AG09319 (cell line): Measurements from ENCODE around the gene CST3.
"Not testable (repeated sequence)": the region's sequence is repeated elsewhere in the genome, so short reads cannot be mapped to it uniquely, and the experiment has no call there.

Experiments
- DNase-seq: peaks from one replicate; pipeline ENCODE4 v3.0.0-alpha.2; 2010; ENCODE audit warnings: low read depth; ENCODE audit errors: extremely low read depth
- TF ChIP-seq, protein P1 (sequence below): IDR thresholded peaks from 2 replicates; pipeline ENCODE4 v1.5.1; 2011; ENCODE audit warnings: low read depth, mild to moderate bottlenecking, inconsistent platforms, low read length, moderate library complexity

The CST3 gene

DNA sequence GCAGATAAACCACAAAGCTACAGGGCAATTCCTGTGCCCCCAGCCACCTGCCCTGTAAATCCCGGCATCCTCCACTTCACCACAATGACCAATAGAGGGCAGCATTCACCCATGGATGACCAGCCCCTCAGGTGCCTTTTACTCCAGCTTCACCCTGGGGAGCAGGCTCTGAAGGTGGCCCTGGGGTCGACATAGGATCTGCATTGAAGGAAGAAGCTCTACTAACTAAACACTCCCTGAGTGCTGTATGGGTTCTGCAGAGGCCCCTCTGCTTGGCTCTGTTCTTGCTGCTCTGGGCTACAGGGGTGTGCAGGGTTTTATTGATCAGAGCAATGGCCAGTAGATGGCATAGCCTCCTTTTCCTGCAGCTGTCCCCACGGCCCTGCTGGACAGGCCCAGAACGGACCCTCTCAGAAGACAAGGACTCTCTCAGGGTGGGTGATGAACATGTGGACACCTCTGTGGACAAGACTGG, 30.8 kb upstream of the CST3 start:
- TF ChIP-seq, protein P1, sequence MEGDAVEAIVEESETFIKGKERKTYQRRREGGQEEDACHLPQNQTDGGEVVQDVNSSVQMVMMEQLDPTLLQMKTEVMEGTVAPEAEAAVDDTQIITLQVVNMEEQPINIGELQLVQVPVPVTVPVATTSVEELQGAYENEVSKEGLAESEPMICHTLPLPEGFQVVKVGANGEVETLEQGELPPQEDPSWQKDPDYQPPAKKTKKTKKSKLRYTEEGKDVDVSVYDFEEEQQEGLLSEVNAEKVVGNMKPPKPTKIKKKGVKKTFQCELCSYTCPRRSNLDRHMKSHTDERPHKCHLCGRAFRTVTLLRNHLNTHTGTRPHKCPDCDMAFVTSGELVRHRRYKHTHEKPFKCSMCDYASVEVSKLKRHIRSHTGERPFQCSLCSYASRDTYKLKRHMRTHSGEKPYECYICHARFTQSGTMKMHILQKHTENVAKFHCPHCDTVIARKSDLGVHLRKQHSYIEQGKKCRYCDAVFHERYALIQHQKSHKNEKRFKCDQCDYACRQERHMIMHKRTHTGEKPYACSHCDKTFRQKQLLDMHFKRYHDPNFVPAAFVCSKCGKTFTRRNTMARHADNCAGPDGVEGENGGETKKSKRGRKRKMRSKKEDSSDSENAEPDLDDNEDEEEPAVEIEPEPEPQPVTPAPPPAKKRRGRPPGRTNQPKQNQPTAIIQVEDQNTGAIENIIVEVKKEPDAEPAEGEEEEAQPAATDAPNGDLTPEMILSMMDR, result peak; percentile 77

DNA sequence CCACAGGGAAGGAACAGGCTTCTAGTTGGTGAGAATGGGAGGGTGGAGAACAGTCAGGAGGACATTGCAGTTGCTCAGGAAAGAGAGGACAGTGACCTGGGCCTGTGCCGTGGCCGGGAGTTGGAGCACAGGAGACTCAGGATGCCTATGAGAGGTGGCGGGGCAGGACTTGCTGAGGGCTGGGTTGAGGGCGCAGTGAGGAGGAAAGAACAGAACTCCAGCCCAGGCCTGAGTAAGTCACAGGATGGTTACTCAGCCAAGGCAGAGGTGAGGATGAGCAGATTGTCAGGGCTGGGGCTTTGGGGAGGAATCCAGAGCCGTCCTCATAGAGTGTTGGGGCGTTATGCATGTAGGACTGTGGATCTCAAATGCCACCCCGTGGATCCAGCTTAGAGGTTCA, 29.9 kb upstream of the CST3 start:
- TF ChIP-seq, protein P1, result no peak
- no peak for DNase-seq

More for the DNA sequence above, 30.8 kb upstream of the CST3 start:
- DNase-seq, result no peak

DNA sequence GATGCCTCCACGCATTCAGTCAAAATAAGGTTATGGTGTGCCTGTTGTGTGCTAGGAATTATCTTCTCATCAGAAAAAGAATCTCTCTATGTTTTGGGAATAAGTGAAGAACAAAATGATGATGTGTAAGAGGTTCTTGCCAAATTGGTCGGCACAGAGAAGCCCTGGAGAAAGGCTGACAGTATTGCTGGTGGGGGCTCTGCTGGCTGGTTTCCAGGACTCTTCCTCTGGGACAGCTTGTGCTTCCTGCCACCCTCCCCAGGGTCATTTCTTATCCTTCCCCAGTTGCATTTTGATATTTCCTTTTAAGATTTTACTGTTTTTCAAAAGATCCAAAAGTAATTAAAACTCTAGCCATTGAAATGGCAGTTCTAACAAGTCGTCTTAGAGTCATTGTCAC, 28.9 kb upstream of the CST3 start:
- TF ChIP-seq, protein P1, result no peak
- DNase-seq, result no peak

DNA sequence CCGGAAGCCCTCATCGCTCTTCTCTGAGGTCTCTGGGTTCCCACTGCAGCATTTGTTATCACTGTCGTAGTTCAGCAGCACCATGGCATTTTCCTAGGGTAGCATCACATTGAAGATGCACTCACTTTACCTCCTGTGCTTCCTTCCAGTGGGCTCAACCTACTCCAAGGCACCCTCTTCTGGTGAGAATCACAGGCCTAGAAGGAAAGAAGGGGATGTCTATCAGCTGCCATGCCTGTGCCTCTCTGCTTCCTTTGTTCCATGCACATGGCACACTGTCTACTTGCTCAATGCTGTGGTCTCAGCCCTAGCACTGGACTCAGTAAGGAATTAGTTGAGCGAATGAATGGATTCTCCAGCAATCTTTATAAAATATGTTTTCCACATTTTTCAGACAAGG, 28.4 kb upstream of the CST3 start:
- TF ChIP-seq, protein P1, result peak; percentile 20
- no peak for DNase-seq

DNA sequence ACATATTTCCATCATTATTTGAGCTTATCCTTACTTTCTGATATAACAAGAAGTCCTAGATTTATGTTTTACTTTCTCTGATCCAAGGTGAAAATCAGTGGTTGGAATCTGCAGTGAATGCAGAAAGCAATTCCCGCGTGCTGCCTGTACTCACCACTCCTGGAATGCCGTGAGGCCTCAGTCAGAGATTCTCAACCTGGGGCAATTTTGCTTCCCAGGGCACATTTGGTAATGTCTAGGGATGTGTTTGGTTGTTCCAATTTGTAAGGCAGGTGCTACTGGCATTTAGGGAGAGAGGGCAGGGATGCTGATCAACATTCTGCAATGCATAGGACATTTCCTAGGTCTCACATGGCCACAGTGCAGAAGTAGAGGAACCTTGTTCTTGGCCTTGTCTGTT, 27.2 kb upstream of the CST3 start:
- TF ChIP-seq, protein P1, result no peak
- no peak for DNase-seq

DNA sequence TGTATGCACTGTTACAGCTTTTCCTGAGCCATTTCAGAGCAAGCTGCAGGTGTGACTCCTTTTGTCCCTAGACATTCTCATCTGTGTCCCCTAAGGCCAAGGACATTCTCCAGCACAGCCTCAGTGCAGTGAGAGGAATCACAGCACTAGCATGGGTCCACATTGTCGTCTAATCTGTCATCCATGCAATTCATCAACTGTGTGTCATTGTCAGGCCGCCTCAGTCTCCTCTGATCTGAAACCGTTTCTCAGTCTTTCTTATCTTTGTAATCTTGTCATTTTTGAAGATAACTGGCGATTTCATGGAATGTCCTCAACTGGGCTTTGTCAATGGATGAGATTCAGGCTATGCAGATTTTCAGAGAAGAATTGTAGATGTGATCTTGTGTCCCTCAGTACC, 26.3 kb upstream of the CST3 start:
- not testable (repeated sequence) for DNase-seq

DNA sequence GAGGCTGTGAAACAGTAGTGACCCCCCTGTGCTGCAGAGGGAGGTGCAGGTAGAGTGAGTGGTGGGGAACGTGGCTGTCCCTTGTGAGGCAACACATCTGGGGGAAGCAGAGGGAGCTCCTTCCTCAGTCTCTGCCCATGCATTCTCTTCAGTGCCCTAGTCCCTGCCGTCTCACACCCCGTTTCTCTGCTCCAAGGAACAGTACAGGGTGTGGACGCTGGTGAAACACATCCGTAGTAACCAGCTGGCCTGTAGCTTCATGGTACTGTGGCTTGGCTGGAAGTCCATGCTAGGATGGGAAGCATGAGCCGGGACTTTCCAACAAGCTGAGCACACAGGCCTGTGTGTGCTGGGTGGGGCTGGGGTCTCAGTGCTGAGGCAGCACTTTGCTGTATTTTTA, 25.4 kb upstream of the CST3 start:
- TF ChIP-seq, protein P1, result no peak
- no peak for DNase-seq

DNA sequence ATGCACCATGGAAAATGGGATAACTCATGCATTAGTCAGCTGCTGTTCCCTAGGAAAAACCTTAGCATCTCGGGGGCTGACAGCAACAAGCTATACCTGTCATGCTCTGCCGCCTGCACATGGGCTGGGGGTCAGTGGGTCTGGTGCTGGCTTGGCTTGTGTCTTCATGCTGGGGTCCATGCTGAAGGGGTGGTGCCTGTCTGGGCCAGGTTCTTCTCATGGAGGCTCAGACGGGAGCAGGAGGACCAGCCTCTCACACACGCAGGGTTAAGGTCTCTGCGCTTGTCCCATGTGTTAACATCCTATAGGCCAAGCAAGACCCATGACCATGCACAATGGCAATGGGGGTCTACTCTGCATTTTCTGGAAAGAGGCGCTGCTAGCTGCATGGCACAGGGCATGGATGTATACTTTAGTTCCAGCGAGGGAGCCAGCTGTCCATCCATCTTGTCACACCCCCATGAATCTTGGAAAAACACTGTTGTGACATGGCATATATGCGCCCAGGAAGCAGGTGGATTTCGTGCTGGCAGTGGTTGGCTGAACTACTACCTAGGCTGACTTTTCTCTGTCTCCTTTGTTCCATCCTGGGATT, 24.6 kb upstream of the CST3 start:
- no peak for DNase-seq
- TF ChIP-seq, protein P1, result no peak
